Raji (cell line): ENCODE data around the gene PTPN1.

Source experiments
- POLR2A ChIP-seq: IDR thresholded peaks from 2 replicates; pipeline ENCODE4 v1.6.1; 2011; ENCODE audit warnings: low read depth, low read length, control low read depth; ENCODE audit not compliant: insufficient read depth

Gene PTPN1

GRCh38 chr20:50628853-50629669 is 118.9 kb downstream of the PTPN1 start:
- no peak for TF ChIP-seq POLR2A

- no peak for TF ChIP-seq POLR2A
Observed at GRCh38 chr20:50629670-50630045, 119.5 kb downstream of the PTPN1 start.

GRCh38 chr20:50630578-50631263 is 120.5 kb downstream of the PTPN1 start:
- no peak for TF ChIP-seq POLR2A

GRCh38 chr20:50632236-50632635 is 122.1 kb downstream of the PTPN1 start:
- no peak for TF ChIP-seq POLR2A

GRCh38 chr20:50632701-50633100 is 122.5 kb downstream of the PTPN1 start:
- no peak for TF ChIP-seq POLR2A

- TF ChIP-seq POLR2A = no peak
Observed at GRCh38 chr20:50633361-50633760, 123.2 kb downstream of the PTPN1 start.

GRCh38 chr20:50634191-50634590 is 124.0 kb downstream of the PTPN1 start:
- no peak for TF ChIP-seq POLR2A
